Measurements from ENCODE around the gene MCF2L. TPM values are rescaled to one million over a fixed set of nuclear protein-coding genes. Genes with fewer than 3 reads are reported as not detected.

MCF2L gene
- total RNA-seq, 1 experiment from 2014 or later, result not detected

DNA sequence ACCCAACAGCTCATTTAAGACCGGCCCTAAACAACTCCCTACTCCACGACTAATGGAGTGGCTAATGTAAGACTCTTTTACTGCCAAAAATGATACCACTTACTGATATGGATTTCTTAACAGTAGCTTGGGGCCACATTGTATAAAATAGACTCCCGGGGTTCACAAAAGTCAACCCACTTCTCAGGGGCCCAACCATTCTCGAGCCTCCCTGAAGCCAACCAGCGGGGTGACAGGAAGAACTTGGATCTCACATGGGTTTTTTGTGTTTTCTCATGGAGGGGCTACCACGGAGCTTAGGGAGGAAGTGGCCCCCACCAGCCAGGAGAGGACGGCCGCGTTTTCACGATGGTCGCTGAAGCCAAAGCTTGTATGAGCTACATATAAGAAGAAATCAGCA is 8.1 kb downstream of the MCF2L start:
- H3K79me2 ChIP-seq (ENCODE audit: low read length), result no peaks in the 10 kb centered on the region
- no peak overlapping the region for H3K4me3 ChIP-seq (ENCODE audit: low read length)
- H3K27ac ChIP-seq (ENCODE audit: low read length), result no peak overlapping the region
- no peaks in the 10 kb centered on the region for H3K4me1 ChIP-seq (ENCODE audit: low read length)
- H3K27me3 ChIP-seq (ENCODE audit: low read length), result no peaks in the 10 kb centered on the region
- H2AFZ ChIP-seq (ENCODE audit: low read length), result no peak overlapping the region
- no peaks in the 10 kb centered on the region for H4K20me1 ChIP-seq (ENCODE audit: insufficient read depth, low read depth, low read length)
- no peak overlapping the region for H3K4me2 ChIP-seq (ENCODE audit: low read depth, low read length, poor library complexity, severe bottlenecking)
- H3K36me3 ChIP-seq (ENCODE audit: insufficient read depth, low read length), result no peaks in the 10 kb centered on the region
- DNase-seq, result no peak
- H3K9me2 ChIP-seq (replicated peaks; ENCODE audit: insufficient read depth, low read length), result no peaks in the 10 kb centered on the region
- H3K9ac ChIP-seq (ENCODE audit: low read length), result no peak overlapping the region
- H3K9me3 ChIP-seq (ENCODE audit: low read length), result no peaks in the 10 kb centered on the region

DNA sequence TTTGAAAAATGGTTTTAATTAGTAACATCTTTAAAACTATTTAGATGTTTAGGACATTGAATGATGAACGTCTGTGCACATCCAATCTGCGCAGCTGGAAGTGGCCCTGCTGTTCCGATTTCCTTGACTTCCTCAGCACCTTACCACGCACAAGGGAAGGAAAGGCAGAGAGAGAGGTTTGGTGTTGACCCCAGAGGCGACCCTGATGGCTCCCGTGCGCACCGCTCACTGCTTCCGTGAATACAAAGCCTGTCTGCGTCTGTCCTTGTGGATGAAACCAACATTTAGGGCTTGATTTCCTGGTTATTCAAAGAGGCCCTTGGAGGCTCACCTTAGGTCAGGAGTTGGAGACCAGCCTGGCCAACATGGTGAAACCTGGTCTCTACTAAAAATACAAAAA is 8.5 kb downstream of the MCF2L start:
- Histone ChIP-seq H3K27me3 (ENCODE audit: low read length) (no peaks in the 10 kb centered on the region), H3K27ac (ENCODE audit: low read length) (no peak overlapping the region), H3K79me2 (ENCODE audit: low read length) (no peaks in the 10 kb centered on the region), H3K9me2 (replicated peaks; ENCODE audit: insufficient read depth, low read length) (no peaks in the 10 kb centered on the region), H3K9ac (ENCODE audit: low read length) (no peak overlapping the region), H3K4me3 (ENCODE audit: low read length) (no peak overlapping the region), H3K4me2 (ENCODE audit: low read depth, low read length, poor library complexity, severe bottlenecking) (no peak overlapping the region), H3K36me3 (ENCODE audit: insufficient read depth, low read length) (no peaks in the 10 kb centered on the region), H3K9me3 (ENCODE audit: low read length) (no peaks in the 10 kb centered on the region), H2AFZ (ENCODE audit: low read length) (no peak overlapping the region), H3K4me1 (ENCODE audit: low read length) (no peaks in the 10 kb centered on the region), H4K20me1 (ENCODE audit: insufficient read depth, low read depth, low read length) (no peaks in the 10 kb centered on the region)
- no peak for DNase-seq

DNA sequence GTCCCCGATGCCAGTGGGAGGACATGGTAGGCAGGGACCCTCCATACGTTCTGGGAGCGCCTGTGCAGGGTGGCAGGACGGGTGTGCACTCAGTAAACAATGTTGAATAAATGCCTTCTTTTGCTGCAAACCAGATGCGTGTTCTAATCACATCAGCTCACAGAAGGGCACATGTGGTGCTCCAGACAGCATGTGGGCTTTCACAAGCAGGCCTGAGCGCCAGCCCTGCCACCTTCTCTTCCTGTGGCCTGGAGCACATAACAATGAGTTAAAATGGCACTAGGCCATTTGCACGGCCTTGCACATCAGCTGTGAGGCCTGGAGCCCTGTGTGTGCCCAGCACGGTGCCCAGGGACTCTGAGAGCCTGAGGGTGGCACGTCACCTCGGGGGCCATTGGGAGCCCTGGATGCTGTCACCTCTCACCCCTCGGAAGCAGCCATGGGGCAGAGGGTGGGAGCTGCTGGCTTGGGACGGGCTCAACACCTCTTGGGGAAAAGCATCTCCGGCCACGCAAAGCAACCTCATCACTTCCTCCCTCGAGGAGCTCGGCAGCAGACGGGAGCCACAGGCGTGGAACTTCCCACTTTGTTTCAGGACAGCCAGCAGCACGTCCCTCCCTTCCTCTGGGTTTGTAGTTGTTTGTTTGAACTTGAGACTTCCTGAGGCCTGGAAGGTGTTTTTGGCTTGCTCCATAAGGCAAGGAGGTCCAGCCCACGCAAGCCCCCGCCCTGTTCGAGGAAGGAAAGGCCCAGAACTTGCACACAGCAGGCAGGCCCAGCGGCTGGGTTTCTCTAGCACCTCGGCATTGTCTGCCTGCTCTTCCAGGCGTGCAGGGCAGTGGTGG is 9.8 kb downstream of the MCF2L start:
- H3K36me3 ChIP-seq (ENCODE audit: insufficient read depth, low read length), result no peaks in the 10 kb centered on the region
- H2AFZ ChIP-seq (ENCODE audit: low read length), result no peak overlapping the region
- no peak overlapping the region for H3K4me2 ChIP-seq (ENCODE audit: low read depth, low read length, poor library complexity, severe bottlenecking)
- H3K9me2 ChIP-seq (replicated peaks; ENCODE audit: insufficient read depth, low read length), result no peaks in the 10 kb centered on the region
- no peaks in the 10 kb centered on the region for H4K20me1 ChIP-seq (ENCODE audit: insufficient read depth, low read depth, low read length)
- DNase-seq, result no peak
- no peak overlapping the region for H3K9ac ChIP-seq (ENCODE audit: low read length)
- H3K4me1 ChIP-seq (ENCODE audit: low read length), result no peaks in the 10 kb centered on the region
- H3K27me3 ChIP-seq (ENCODE audit: low read length), result no peaks in the 10 kb centered on the region
- no peaks in the 10 kb centered on the region for H3K79me2 ChIP-seq (ENCODE audit: low read length)
- H3K27ac ChIP-seq (ENCODE audit: low read length), result no peak overlapping the region
- no peaks in the 10 kb centered on the region for H3K9me3 ChIP-seq (ENCODE audit: low read length)
- no peak overlapping the region for H3K4me3 ChIP-seq (ENCODE audit: low read length)

DNA sequence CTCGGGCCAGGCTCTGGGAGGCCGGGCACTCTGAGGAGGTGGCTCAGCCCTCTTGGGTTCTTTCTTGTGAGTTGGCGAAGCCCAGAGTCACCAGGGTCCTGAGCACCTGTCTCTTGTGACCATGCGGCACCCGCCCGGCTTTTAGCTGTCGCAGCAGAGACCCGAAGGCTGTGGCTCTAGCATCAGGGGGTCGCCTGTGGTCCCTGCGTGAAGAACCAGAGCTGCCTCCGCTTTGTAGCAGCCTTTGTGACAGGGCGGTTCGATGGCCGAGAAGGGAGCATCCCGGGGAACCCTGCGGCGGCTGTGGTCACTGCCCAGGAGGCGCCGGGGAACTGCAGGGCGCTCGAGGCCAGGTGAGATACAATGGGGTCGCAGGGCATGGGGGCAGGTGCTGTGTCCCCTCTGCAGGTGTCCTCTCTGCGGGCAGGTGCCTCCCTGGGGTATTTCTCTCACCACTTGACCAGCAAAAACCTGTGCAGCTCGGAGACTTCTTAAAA is 10.4 kb downstream of the MCF2L start:
- Histone ChIP-seq H3K79me2 (ENCODE audit: low read length) (no peaks in the 10 kb centered on the region), H3K27ac (ENCODE audit: low read length) (no peak overlapping the region), H3K4me1 (ENCODE audit: low read length) (no peaks in the 10 kb centered on the region), H3K4me2 (ENCODE audit: low read depth, low read length, poor library complexity, severe bottlenecking) (no peak overlapping the region), H3K36me3 (ENCODE audit: insufficient read depth, low read length) (no peaks in the 10 kb centered on the region), H3K4me3 (ENCODE audit: low read length) (no peak overlapping the region), H3K9ac (ENCODE audit: low read length) (no peak overlapping the region), H4K20me1 (ENCODE audit: insufficient read depth, low read depth, low read length) (no peaks in the 10 kb centered on the region), H3K9me2 (replicated peaks; ENCODE audit: insufficient read depth, low read length) (no peaks in the 10 kb centered on the region), H3K9me3 (ENCODE audit: low read length) (no peaks in the 10 kb centered on the region), H2AFZ (ENCODE audit: low read length) (no peak overlapping the region), H3K27me3 (ENCODE audit: low read length) (no peaks in the 10 kb centered on the region)
- no peak for DNase-seq

DNA sequence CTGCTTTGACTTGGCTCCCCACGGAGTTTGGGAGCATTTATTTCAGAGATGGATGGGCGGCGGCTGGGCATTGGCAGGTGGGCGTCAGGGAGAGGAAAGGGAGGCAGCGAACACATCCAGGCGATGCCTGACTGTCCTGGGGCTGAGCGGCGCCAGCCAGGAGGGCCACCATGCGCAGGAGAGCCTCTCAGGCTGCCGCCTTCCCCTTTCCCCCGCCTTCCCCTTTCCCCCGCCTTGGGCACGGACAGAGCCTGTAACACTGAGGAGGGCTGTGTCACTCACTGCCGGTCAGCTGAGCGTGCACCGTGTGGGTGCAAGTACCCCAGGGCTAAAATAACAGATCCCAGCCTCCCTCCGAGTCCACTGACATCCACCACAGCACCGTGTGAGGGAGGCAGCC is 11.4 kb downstream of the MCF2L start:
- no peaks in the 10 kb centered on the region for H3K9me2 ChIP-seq (replicated peaks; ENCODE audit: insufficient read depth, low read length)
- H3K4me3 ChIP-seq (ENCODE audit: low read length), result no peak overlapping the region
- no peak overlapping the region for H2AFZ ChIP-seq (ENCODE audit: low read length)
- no peak overlapping the region for H3K4me2 ChIP-seq (ENCODE audit: low read depth, low read length, poor library complexity, severe bottlenecking)
- no peaks in the 10 kb centered on the region for H4K20me1 ChIP-seq (ENCODE audit: insufficient read depth, low read depth, low read length)
- H3K4me1 ChIP-seq (ENCODE audit: low read length), result no peaks in the 10 kb centered on the region
- H3K9me3 ChIP-seq (ENCODE audit: low read length), result no peaks in the 10 kb centered on the region
- H3K36me3 ChIP-seq (ENCODE audit: insufficient read depth, low read length), result no peaks in the 10 kb centered on the region
- no peak for DNase-seq
- H3K9ac ChIP-seq (ENCODE audit: low read length), result no peak overlapping the region
- no peak overlapping the region for H3K27ac ChIP-seq (ENCODE audit: low read length)
- H3K79me2 ChIP-seq (ENCODE audit: low read length), result no peaks in the 10 kb centered on the region
- H3K27me3 ChIP-seq (ENCODE audit: low read length), result no peaks in the 10 kb centered on the region

DNA sequence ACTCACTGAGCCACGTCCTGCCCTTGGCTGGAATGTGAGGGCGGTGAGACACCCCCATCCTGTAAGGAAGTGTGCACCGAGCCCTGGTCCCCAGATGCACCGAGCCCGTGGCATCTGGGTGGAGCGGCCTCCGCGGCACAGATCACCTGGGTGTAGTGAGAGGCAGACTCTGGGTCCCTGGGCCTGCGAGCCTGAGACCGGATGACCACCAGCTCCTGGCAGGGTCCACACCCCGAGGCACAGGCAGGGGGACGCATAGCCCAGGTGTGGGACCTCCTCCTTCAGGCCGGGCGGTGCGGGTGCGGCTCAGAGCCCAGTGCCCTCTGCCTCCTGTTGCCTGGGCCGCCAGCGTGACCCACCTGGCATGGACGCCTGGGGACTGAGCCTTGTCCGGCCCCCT is 12.4 kb downstream of the MCF2L start:
- Histone ChIP-seq H2AFZ (ENCODE audit: low read length) (no peak overlapping the region), H3K4me1 (ENCODE audit: low read length) (no peaks in the 10 kb centered on the region), H3K4me2 (ENCODE audit: low read depth, low read length, poor library complexity, severe bottlenecking) (no peak overlapping the region), H3K27me3 (ENCODE audit: low read length) (no peaks in the 10 kb centered on the region), H3K27ac (ENCODE audit: low read length) (no peak overlapping the region), H3K9me2 (replicated peaks; ENCODE audit: insufficient read depth, low read length) (no peaks in the 10 kb centered on the region), H3K79me2 (ENCODE audit: low read length) (no peaks in the 10 kb centered on the region), H3K4me3 (ENCODE audit: low read length) (no peak overlapping the region), H3K9me3 (ENCODE audit: low read length) (no peaks in the 10 kb centered on the region), H3K36me3 (ENCODE audit: insufficient read depth, low read length) (no peaks in the 10 kb centered on the region), H3K9ac (ENCODE audit: low read length) (no peak overlapping the region), H4K20me1 (ENCODE audit: insufficient read depth, low read depth, low read length) (no peaks in the 10 kb centered on the region)
- DNase-seq, result no peak

DNA sequence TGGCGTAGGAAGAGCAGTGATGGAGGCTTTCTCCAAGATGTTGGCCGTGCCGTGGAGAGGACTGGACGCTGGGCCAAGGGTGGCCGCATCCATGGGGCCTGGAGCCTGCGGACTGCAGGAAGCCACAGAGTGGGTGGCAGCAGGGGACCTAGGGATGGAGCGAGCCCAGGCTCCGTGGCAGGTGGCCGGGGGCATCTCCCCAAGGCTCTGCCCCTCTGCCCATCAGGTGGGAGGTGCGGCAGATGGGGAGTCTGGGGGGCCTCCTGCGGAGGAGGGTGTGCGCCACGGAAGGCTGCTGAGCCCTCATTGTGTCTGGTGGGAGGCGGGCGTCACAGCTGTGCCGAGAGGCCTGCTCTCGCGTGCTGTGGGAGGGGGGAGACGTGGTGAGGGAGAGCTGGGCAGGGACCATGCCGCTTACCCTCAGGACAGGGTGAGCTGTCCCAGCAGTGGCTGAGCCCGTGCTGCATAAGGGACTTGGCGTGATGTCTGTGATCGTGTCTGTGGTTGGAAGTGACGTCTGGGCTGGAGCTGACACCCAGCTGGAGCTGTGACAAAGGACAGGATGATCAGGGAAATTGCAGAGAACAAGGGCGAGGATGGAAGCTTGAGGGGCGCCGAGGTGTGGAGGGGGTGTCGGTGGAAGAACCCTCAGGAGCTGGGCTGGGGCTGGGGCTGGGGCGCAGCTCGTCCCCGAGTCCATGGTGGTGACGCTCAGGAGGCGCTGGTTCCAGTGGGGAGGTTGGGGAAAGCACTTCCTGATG is 13.4 kb downstream of the MCF2L start:
- no peak overlapping the region for H3K4me2 ChIP-seq (ENCODE audit: low read depth, low read length, poor library complexity, severe bottlenecking)
- DNase-seq, result no peak
- H4K20me1 ChIP-seq (ENCODE audit: insufficient read depth, low read depth, low read length), result no peaks in the 10 kb centered on the region
- no peaks in the 10 kb centered on the region for H3K9me2 ChIP-seq (replicated peaks; ENCODE audit: insufficient read depth, low read length)
- no peaks in the 10 kb centered on the region for H3K4me1 ChIP-seq (ENCODE audit: low read length)
- no peaks in the 10 kb centered on the region for H3K9me3 ChIP-seq (ENCODE audit: low read length)
- H3K27ac ChIP-seq (ENCODE audit: low read length), result no peak overlapping the region
- no peak overlapping the region for H3K9ac ChIP-seq (ENCODE audit: low read length)
- H2AFZ ChIP-seq (ENCODE audit: low read length), result no peak overlapping the region
- H3K4me3 ChIP-seq (ENCODE audit: low read length), result no peak overlapping the region
- no peaks in the 10 kb centered on the region for H3K79me2 ChIP-seq (ENCODE audit: low read length)
- H3K27me3 ChIP-seq (ENCODE audit: low read length), result no peaks in the 10 kb centered on the region
- no peaks in the 10 kb centered on the region for H3K36me3 ChIP-seq (ENCODE audit: insufficient read depth, low read length)

DNA sequence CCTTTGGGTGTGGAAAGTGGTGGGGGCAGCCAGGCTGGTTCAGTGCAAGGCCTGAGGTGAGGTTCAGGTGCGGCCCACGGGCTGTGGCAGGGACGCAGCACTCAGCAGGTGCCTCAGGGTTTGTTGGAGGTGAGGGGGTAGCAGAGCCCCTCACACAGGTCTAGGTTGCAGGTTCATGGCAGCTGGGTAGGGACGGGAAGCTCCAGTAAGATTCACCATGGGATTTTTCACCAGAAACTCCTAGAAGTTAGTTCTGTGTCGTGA is 14.0 kb downstream of the MCF2L start:
- H3K4me2 ChIP-seq (ENCODE audit: low read depth, low read length, poor library complexity, severe bottlenecking), result no peak overlapping the region
- H3K27ac ChIP-seq (ENCODE audit: low read length), result no peak overlapping the region
- no peaks in the 10 kb centered on the region for H3K9me3 ChIP-seq (ENCODE audit: low read length)
- no peaks in the 10 kb centered on the region for H3K27me3 ChIP-seq (ENCODE audit: low read length)
- no peaks in the 10 kb centered on the region for H3K4me1 ChIP-seq (ENCODE audit: low read length)
- no peaks in the 10 kb centered on the region for H3K79me2 ChIP-seq (ENCODE audit: low read length)
- no peaks in the 10 kb centered on the region for H3K36me3 ChIP-seq (ENCODE audit: insufficient read depth, low read length)
- H2AFZ ChIP-seq (ENCODE audit: low read length), result no peak overlapping the region
- H3K9ac ChIP-seq (ENCODE audit: low read length), result no peak overlapping the region
- no peak for DNase-seq
- H3K4me3 ChIP-seq (ENCODE audit: low read length), result no peak overlapping the region
- no peaks in the 10 kb centered on the region for H4K20me1 ChIP-seq (ENCODE audit: insufficient read depth, low read depth, low read length)
- no peaks in the 10 kb centered on the region for H3K9me2 ChIP-seq (replicated peaks; ENCODE audit: insufficient read depth, low read length)

All from Karpas-422 (cell line).